H1 (cell line): ENCODE measurements around the gene ARID2. TPM values are rescaled to one million over a fixed set of nuclear protein-coding genes. Genes with fewer than 3 reads are reported as not detected.

Experiments
- CTCF ChIA-PET: fragments of 300-600 bp; sonication (Branson Sonifier 250); formaldehyde crosslinking; loops from one replicate; lab custom pipeline; 2021; ENCODE audit not compliant: partially characterized antibody; lab: Charles Lee
- POLR2A ChIA-PET: fragments of 300-600 bp; sonication (Branson Sonifier 250); formaldehyde crosslinking; loops from one replicate; lab custom pipeline; 2021; ENCODE audit warnings: inconsistent platforms; ENCODE audit not compliant: partially characterized antibody; lab: Charles Lee
- DNase-seq, 2 experiments: peaks; one replicate each; pipeline versions ENCODE4 v3.0.0 to v3.0.0-alpha.2; 2010 to 2022; ENCODE audit warnings: low spot score in 2 of 2, low read depth in 1 of 2, mixed read lengths in 1 of 2
- FAIRE-seq: peaks from 2 replicates; lab custom pipeline; 2011; peaks lifted over from hg19 to GRCh38; lab: Jason Lieb, UNC
- H2AFZ ChIP-seq: 2 replicates; pipeline ENCODE4 v1.8.1; 2012; ENCODE audit warnings: low read length, inconsistent platforms
- H2AK5ac ChIP-seq: 2 replicates; pipeline ENCODE4 v1.6.1; 2013; ENCODE audit warnings: low read depth, low read length
- H2BK120ac ChIP-seq: replicated peaks from 2 replicates; pipeline ENCODE3; 2013; ENCODE audit warnings: low read depth, low read length, inconsistent platforms
- H2BK12ac ChIP-seq: 2 replicates; pipeline ENCODE4 v1.6.1; 2013; ENCODE audit warnings: low read depth, low read length
- H2BK15ac ChIP-seq: 2 replicates; pipeline ENCODE4 v1.6.1; 2013; ENCODE audit warnings: low read length
- H2BK20ac ChIP-seq: 2 replicates; pipeline ENCODE4 v1.6.1; 2013; ENCODE audit warnings: low read length
- H2BK5ac ChIP-seq: 2 replicates; pipeline ENCODE4 v1.6.1; 2013; ENCODE audit warnings: low read depth, low read length
- H3K14ac ChIP-seq: 2 replicates; pipeline ENCODE4 v1.6.1; 2013; ENCODE audit warnings: inconsistent platforms; ENCODE audit not compliant: insufficient read length
- H3K18ac ChIP-seq: 2 replicates; pipeline ENCODE4 v1.6.1; 2013; ENCODE audit warnings: low read length; ENCODE audit errors: extremely low read depth
- H3K23ac ChIP-seq: 2 replicates; pipeline ENCODE4 v1.6.1; 2013; ENCODE audit warnings: inconsistent platforms; ENCODE audit not compliant: insufficient read length
- H3K23me2 ChIP-seq: 2 replicates; pipeline ENCODE4 v1.6.1; 2013; ENCODE audit warnings: low read depth, low read length
- H3K27ac ChIP-seq: 2 replicates; pipeline ENCODE4 v1.6.1; 2011; ENCODE audit warnings: low read depth, low read length, inconsistent platforms
- H3K27me3 ChIP-seq, 4 experiments: replicated peaks in 1 of 4; 1 replicate in 1 of 4; 2 replicates in 3 of 4; pipeline versions ENCODE4 v1.6.1 to v1.8.1; 2011 to 2013; ENCODE audit warnings: low read length in 3 of 4, mild to moderate bottlenecking in 3 of 4, inconsistent platforms in 2 of 4, mixed read lengths in 2 of 4, moderate library complexity in 1 of 4; ENCODE audit not compliant: control insufficient read depth in 3 of 4, insufficient read depth in 3 of 4; ENCODE audit errors: extremely low read depth in 1 of 4
- H3K36me3 ChIP-seq, 4 experiments: 2 replicates each; pipeline versions ENCODE4 v1.6.1 to v1.8.1; 2011 to 2013; ENCODE audit warnings: mild to moderate bottlenecking in 4 of 4, low read length in 3 of 4, moderate library complexity in 2 of 4, control low read depth in 1 of 4, inconsistent platforms in 1 of 4; ENCODE audit not compliant: insufficient read depth in 4 of 4, control insufficient read depth in 2 of 4
- H3K4ac ChIP-seq: replicated peaks from 2 replicates; pipeline ENCODE3; 2013; ENCODE audit warnings: low read length, low read depth, mixed read lengths, inconsistent platforms; ENCODE audit not compliant: insufficient read length
- H3K4me1 ChIP-seq, 4 experiments: replicated peaks in 1 of 4; 1 replicate in 1 of 4; 2 replicates in 3 of 4; pipeline versions ENCODE4 v1.6.1 to v1.8.1; 2011 to 2013; ENCODE audit warnings: low read length in 3 of 4, inconsistent platforms in 2 of 4, mixed read lengths in 1 of 4; ENCODE audit not compliant: insufficient read depth in 4 of 4, control insufficient read depth in 3 of 4
- H3K4me2 ChIP-seq, 2 experiments: 2 replicates each; pipeline versions ENCODE4 v1.6.1 to v1.8.1; 2011 to 2013; ENCODE audit warnings: low read depth in 2 of 2, low read length in 2 of 2, control low read depth in 1 of 2, inconsistent platforms in 1 of 2, mild to moderate bottlenecking in 1 of 2; ENCODE audit not compliant: insufficient read depth in 1 of 2
- H3K4me3 ChIP-seq, 4 experiments: fragments of 200-600, 300-600 bp in 1 of 4; sonication (generic), shearing (Covaris generic), sonication (Bioruptor Twin) in 1 of 4; 2 replicates each; pipeline versions ENCODE4 v1.5.1 to v1.8.1; 2011 to 2016; ENCODE audit warnings: low read length in 4 of 4, low read depth in 3 of 4, control low read depth in 2 of 4, inconsistent platforms in 2 of 4, mild to moderate bottlenecking in 2 of 4, mixed read lengths in 1 of 4, moderate library complexity in 1 of 4; ENCODE audit not compliant: insufficient read depth in 2 of 4; ENCODE audit errors: extremely low read depth in 1 of 4
- H3K56ac ChIP-seq: replicated peaks from 2 replicates; pipeline ENCODE3; 2013; ENCODE audit warnings: low read depth, mild to moderate bottlenecking, mixed read lengths, low read length, inconsistent platforms; ENCODE audit not compliant: insufficient read length
- H3K79me1 ChIP-seq: 2 replicates; pipeline ENCODE4 v1.6.1; 2013; ENCODE audit warnings: low read depth, low read length, control low read depth
- H3K79me2 ChIP-seq, 2 experiments: 2 replicates each; pipeline versions ENCODE4 v1.6.1 to v1.8.1; 2012 to 2013; ENCODE audit warnings: low read length in 2 of 2, mild to moderate bottlenecking in 2 of 2, inconsistent platforms in 1 of 2; ENCODE audit not compliant: insufficient read depth in 2 of 2, control insufficient read depth in 1 of 2
- H3K9ac ChIP-seq, 4 experiments: replicated peaks in 1 of 4; 1 replicate in 1 of 4; 2 replicates in 3 of 4; pipeline versions ENCODE4 v1.6.1 to v1.8.1; 2011 to 2013; ENCODE audit warnings: low read depth in 3 of 4, low read length in 3 of 4, control low read depth in 2 of 4, mild to moderate bottlenecking in 2 of 4, moderate library complexity in 2 of 4, inconsistent platforms in 1 of 4; ENCODE audit errors: extremely low read depth in 1 of 4
- H3K9me3 ChIP-seq, 2 experiments: 2 replicates each; pipeline versions ENCODE4 v1.6.1 to v1.8.1; 2012 to 2013; ENCODE audit warnings: mild to moderate bottlenecking in 2 of 2, moderate library complexity in 2 of 2, control low read depth in 1 of 2, inconsistent platforms in 1 of 2, low read depth in 1 of 2, low read length in 1 of 2, mixed read lengths in 1 of 2; ENCODE audit not compliant: insufficient read depth in 2 of 2
- H4K20me1 ChIP-seq, 2 experiments: replicated peaks in 1 of 2; 2 replicates each; pipeline versions ENCODE3 to v1.8.1; 2011 to 2013; ENCODE audit warnings: inconsistent platforms in 2 of 2, low read length in 2 of 2, mild to moderate bottlenecking in 1 of 2; ENCODE audit not compliant: insufficient read depth in 2 of 2, control insufficient read depth in 1 of 2
- H4K5ac ChIP-seq: 2 replicates; pipeline ENCODE4 v1.6.1; 2013; ENCODE audit warnings: low read length, low read depth, mixed read lengths, inconsistent platforms; ENCODE audit not compliant: insufficient read length
- H4K8ac ChIP-seq: 2 replicates; pipeline ENCODE4 v1.8.0; 2013; ENCODE audit warnings: mild to moderate bottlenecking, moderate library complexity, low read length, inconsistent platforms; ENCODE audit not compliant: insufficient read depth; ENCODE audit errors: extremely low read depth
- H4K91ac ChIP-seq: replicated peaks from 2 replicates; pipeline ENCODE3; 2013; ENCODE audit warnings: low read length, mixed read lengths, inconsistent platforms; ENCODE audit not compliant: insufficient read length
- BCL11A ChIP-seq, 2 experiments: IDR thresholded peaks; one replicate each; pipeline ENCODE4 v1.6.1; 2011; ENCODE audit warnings: low read depth in 2 of 2, low read length in 2 of 2, mild to moderate bottlenecking in 2 of 2
- CTBP2 ChIP-seq: IDR thresholded peaks from 2 replicates; pipeline ENCODE4 v1.7.0; 2011; ENCODE audit warnings: borderline replicate concordance, mild to moderate bottlenecking, moderate library complexity, mixed read lengths, low read length; ENCODE audit not compliant: insufficient read depth, insufficient read length
- FOSL1 ChIP-seq: IDR thresholded peaks from 2 replicates; pipeline ENCODE4 v1.6.1; 2011; ENCODE audit warnings: mild to moderate bottlenecking, low read depth, low read length, moderate library complexity; ENCODE audit not compliant: insufficient read depth
- GABPA ChIP-seq: IDR thresholded peaks from 2 replicates; pipeline ENCODE4 v1.6.1; 2011; ENCODE audit warnings: mild to moderate bottlenecking, low read length, moderate library complexity, borderline replicate concordance; ENCODE audit not compliant: insufficient read depth
- GTF2F1 ChIP-seq: IDR thresholded peaks from 2 replicates; pipeline ENCODE4 v1.6.1; 2012; ENCODE audit warnings: low read depth, low read length, improper control_type of control experiment, borderline replicate concordance
- JUN ChIP-seq: IDR thresholded peaks from 2 replicates; pipeline ENCODE4 v1.6.1; 2011; ENCODE audit warnings: low read depth, mild to moderate bottlenecking, improper control_type of control experiment, low read length
- MAFK ChIP-seq: IDR thresholded peaks from 2 replicates; pipeline ENCODE4 v1.6.1; 2012; ENCODE audit warnings: low read depth, mild to moderate bottlenecking, improper control_type of control experiment, low read length
- NANOG ChIP-seq: IDR thresholded peaks from 2 replicates; pipeline ENCODE4 v1.6.1; 2011; ENCODE audit warnings: low read length, low read depth, mild to moderate bottlenecking, inconsistent platforms; ENCODE audit not compliant: insufficient read depth, poor library complexity, severe bottlenecking
- POLR2AphosphoS5 ChIP-seq: IDR thresholded peaks from 2 replicates; pipeline ENCODE4 v1.6.1; 2011; ENCODE audit warnings: low read depth, low read length
- POU5F1 ChIP-seq: IDR thresholded peaks from 2 replicates; pipeline ENCODE4 v1.6.1; 2011; ENCODE audit warnings: low read depth, mild to moderate bottlenecking, low read length, moderate library complexity
- RNF2 ChIP-seq: fragments of 200-900, 300-1000 bp; sonication (generic); IDR thresholded peaks from 2 replicates; pipeline ENCODE4 v1.7.1; 2016; ENCODE audit warnings: borderline replicate concordance, low read depth, mild to moderate bottlenecking, antibody characterized with exemption, low read length; ENCODE audit not compliant: poor library complexity, severe bottlenecking; ENCODE audit errors: missing control alignments
- SIX5 ChIP-seq: IDR thresholded peaks from 2 replicates; pipeline ENCODE4 v1.6.1; 2011; ENCODE audit warnings: mild to moderate bottlenecking, low read depth, low read length
- SP1 ChIP-seq: IDR thresholded peaks from 2 replicates; pipeline ENCODE4 v1.6.1; 2011; ENCODE audit warnings: low read depth, low read length
- SUZ12 ChIP-seq: fragments of 200-600 bp; sonication (generic); IDR thresholded peaks from 2 replicates; pipeline ENCODE4 v1.6.1; 2012; ENCODE audit warnings: mild to moderate bottlenecking, inconsistent platforms, low read length, moderate library complexity, mixed read lengths
- WGBS, 2 experiments: shearing (Covaris generic) in 1 of 2; methylation state at CpG; one replicate each; pipeline versions ENCODE4 v1.1.6 to v1.1.7; 2013 to 2015; ENCODE audit warnings: low lambda C conversion rate in 2 of 2, mixed read lengths in 2 of 2, inconsistent platforms in 1 of 2, low coverage in 1 of 2, missing lambda C conversion rate in 1 of 2; ENCODE audit not compliant: insufficient replicate concordance in 2 of 2, insufficient coverage in 1 of 2, insufficient read length in 1 of 2; ENCODE audit errors: extremely low coverage in 1 of 2, missing lambda C conversion rate in 1 of 2; 5-methylcytosine and 5-hydroxymethylcytosine counted together
- polyA plus RNA-seq, 7 experiments: library from polyadenylated mRNA; depleted of rRNA in 3 of 7; stranded (reverse) in 5 of 7; unstranded in 2 of 7; fragments of >200 nt in 5 of 7; fragments of 200-250 nt in 2 of 7; gene quantifications; 1 replicate in 5 of 7; 2 replicates in 1 of 7; 4 replicates in 1 of 7; pipeline versions ENCODE4 v1.2.1 to v1.2.3, GENCODE V29; 2011 to 2013; ENCODE audit warnings: missing spikeins in 2 of 7, mixed read lengths in 2 of 7
- total RNA-seq: library from RNA; stranded (reverse); fragmentation: NEBNext Ultra II Directional; extraction: Animal tissue kit (Norgen Biotek cat#: 25700); gene quantifications from 2 replicates; pipeline ENCODE4 v1.2.1, GENCODE V29; 2021

Gene ARID2
- total and polyA plus RNA-seq, 2 of the 8 experiments (the other 6 are each of a cell fraction or from before 2014, with no cell fraction given), result 32.0 to 45.2 TPM

DNA sequence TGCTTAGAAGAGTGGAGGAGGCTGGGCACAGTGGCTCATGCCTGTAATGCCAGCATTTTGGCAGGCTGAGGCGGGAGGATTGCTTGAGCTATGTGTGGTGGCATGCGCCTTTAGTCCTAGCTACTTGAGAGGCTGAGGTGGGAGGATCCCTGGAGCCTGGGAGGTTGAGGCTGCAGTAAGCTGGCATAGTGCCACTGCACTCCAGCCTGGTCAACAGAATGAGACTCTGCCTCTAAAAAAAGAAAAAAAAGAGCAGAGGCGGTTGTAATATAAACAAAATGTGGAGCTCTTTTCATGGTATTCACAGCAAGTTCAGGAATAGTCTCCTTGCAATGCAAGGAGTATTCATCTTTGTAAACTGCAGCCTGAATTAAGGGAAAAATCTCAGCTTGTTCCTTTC is 27.2 kb downstream of the ARID2 start:
- Histone ChIP-seq H3K23ac (no peak overlapping the region), H3K4me3 (no peak overlapping the region), H3K36me3 (peaks cover 0 to 4% (median 0%) of the 10 kb centered on the region in 4 experiments; a peak in 1 of 8 replicates), H3K23me2 (no peaks in the 10 kb centered on the region), H3K9me3 (no peaks in the 10 kb centered on the region), H3K14ac (no peak overlapping the region), H2BK5ac (no peak overlapping the region), H3K56ac (no peak overlapping the region), H3K4ac (no peak overlapping the region), H2AFZ (no peak overlapping the region), H2AK5ac (no peak overlapping the region), H3K79me1 (no peaks in the 10 kb centered on the region; the same call in 1 of the 2 replicates), H2BK15ac (no peak overlapping the region), H3K79me2 (peaks cover 0 to 94% of the 10 kb centered on the region in 2 experiments; a peak in 3 of 4 replicates), H3K18ac (no peak overlapping the region), H4K5ac (no peak overlapping the region), H3K4me1 (peaks cover 0 to 5% (median 0%) of the 10 kb centered on the region in 4 experiments; a peak in 3 of 7 replicates), H4K20me1 (peaks cover 6% of the 10 kb centered on the region in 2 experiments), H3K9ac (no peak overlapping the region), H2BK12ac (no peak overlapping the region), H3K27me3 (no peaks in the 10 kb centered on the region), H3K4me2 (no peak overlapping the region), H2BK120ac (no peak overlapping the region), H4K91ac (no peak overlapping the region), H4K8ac (no peak overlapping the region), H2BK20ac (no peak overlapping the region), H3K27ac (no peak overlapping the region)
- no peak for DNase-seq
- POLR2A ChIA-PET, result interaction anchor here (1.0 to 1.4 kb wide), 2 partner anchors 19 to 28 kb away, joined by 3 to 5 read pairs; no protein-coding TSS in a partner anchor
- WGBS, 2 experiments, result 92% methylated on average over 3 of the region's 3 CpGs; no CpG with 5 or more reads in 1 of the 2 experiments
- no peak for FAIRE-seq
- CTCF ChIA-PET, result interaction anchor here (0.7 to 2.7 kb wide), 7 partner anchors 10 to 391 kb away, joined by 3 to 12 read pairs (median 4); no protein-coding TSS in a partner anchor
- TF ChIP-seq GTF2F1 (no peak), SIX5 (no peak), JUN (no peak), POLR2AphosphoS5 (no peak), NANOG (no peak), POU5F1 (no peak), CTBP2 (no peak), SUZ12 (no peak), SP1 (no peak), MAFK (no peak), RNF2 (no peak), GABPA (no peak), BCL11A (IDR thresholded peaks at IDR 0.05; ENCODE audit: low read depth in 2 of 2, low read length in 2 of 2) (no peak), FOSL1 (no peak)
